SIG-M5 (cell line): Measurements from ENCODE around the gene SCAF4.
"Not testable (repeated sequence)": the region's sequence is repeated elsewhere in the genome, so short reads cannot be mapped to it uniquely, and the experiment has no call there.

Experiments
- DNase-seq: peaks from one replicate; lab custom pipeline; 2025; lab: John Stamatoyannopoulos, UW

SCAF4 gene

GRCh38 chr21:31634993-31635392, 96.9 kb downstream of the SCAF4 start:
- no peak for DNase-seq

GRCh38 chr21:31631881-31632280, 100.0 kb downstream of the SCAF4 start:
- DNase-seq, result not testable (repeated sequence)

- no peak for DNase-seq
Measured at GRCh38 chr21:31629972-31630711, 101.8 kb downstream of the SCAF4 start.

GRCh38 chr21:31624961-31625491, 106.9 kb downstream of the SCAF4 start:
- DNase-seq, result no peak

GRCh38 chr21:31624181-31624580, 107.7 kb downstream of the SCAF4 start:
- no peak for DNase-seq

GRCh38 chr21:31623664-31624063, 108.3 kb downstream of the SCAF4 start:
- DNase-seq, result no peak

GRCh38 chr21:31622397-31622796, 109.5 kb downstream of the SCAF4 start:
- DNase-seq, result no peak
